ENCODE data around the gene ENTHD1. TPM values are rescaled to one million over a fixed set of nuclear protein-coding genes. Genes with fewer than 3 reads are reported as not detected.

Gene ENTHD1
- total and polyA plus RNA-seq, 2 donors (not counting 3 experiments of a cell fraction or from before 2014, with no cell fraction given): not detected

DNA sequence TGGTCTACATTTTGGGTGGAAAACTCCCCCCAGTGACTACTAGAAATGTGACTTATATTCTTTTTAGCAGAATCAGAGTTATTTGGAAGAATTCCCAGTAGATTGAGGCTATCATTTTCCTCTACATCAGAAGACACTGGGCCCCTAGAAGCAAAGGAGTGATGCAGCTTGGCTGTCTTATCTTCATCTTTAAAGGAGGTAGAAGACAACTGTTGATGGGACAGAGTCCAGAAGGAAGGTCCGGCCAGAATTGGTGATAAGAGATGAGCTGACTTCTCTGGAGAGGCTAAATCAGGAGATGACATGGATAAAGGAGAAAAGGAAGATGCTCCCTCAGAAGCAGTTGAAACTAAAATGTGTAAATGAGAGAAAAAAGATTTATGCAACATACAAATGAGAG, 149.6 kb downstream of the ENTHD1 start:
- Histone ChIP-seq H3K9me1 (replicated peaks; ENCODE audit: control insufficient read depth, extremely low read depth, insufficient read depth, low read length) (no peaks in the 10 kb centered on the region), H3K4me3 (replicated peaks in 1 of 3; ENCODE audit: insufficient read depth in 1 of 3, low read depth in 1 of 3, low read length in 3 of 3) (no peak overlapping the region), H3K27me3 (ENCODE audit: control insufficient read depth in 2 of 2, insufficient read depth in 2 of 2, low read length in 2 of 2) (peaks cover 2 to 14% of the 10 kb centered on the region in 2 experiments), H2AFZ (ENCODE audit: low read depth, low read length) (no peak overlapping the region), H3K4me1 (ENCODE audit: control insufficient read depth, extremely low read depth, insufficient read depth, low read length) (no peaks in the 10 kb centered on the region), H3K27ac (ENCODE audit: insufficient read depth, low read depth, low read length) (no peak overlapping the region), H3K36me3 (ENCODE audit: control insufficient read depth in 2 of 2, extremely low read depth in 1 of 2, insufficient read depth in 2 of 2, low read length in 2 of 2) (no peaks in the 10 kb centered on the region), H4K20me1 (replicated peaks; ENCODE audit: control insufficient read depth, extremely low read depth, insufficient read depth, low read length) (no peaks in the 10 kb centered on the region), H3K4me2 (ENCODE audit: insufficient read depth, low read length) (no peak overlapping the region), H3K9me3 (replicated peaks; ENCODE audit: control insufficient read depth, insufficient read depth, low read length) (no peaks in the 10 kb centered on the region), H3K79me2 (ENCODE audit: control insufficient read depth, insufficient read depth, low read length) (no peaks in the 10 kb centered on the region), H3K9ac (replicated peaks; ENCODE audit: extremely low read depth, insufficient read depth, low read length) (no peak overlapping the region)
- no TSS peak for BruUV-seq (replicated peaks)
- POLR2A ChIA-PET: no interaction called here
- dilution Hi-C loops (cut with MboI; ENCODE audit: extremely low pct_ligation_motif_present, low sequenced_read_pairs) (no loop called here), intact Hi-C loops (cut with micrococcal nuclease) (no loop called here)
- TF ChIP-seq, protein P1, sequence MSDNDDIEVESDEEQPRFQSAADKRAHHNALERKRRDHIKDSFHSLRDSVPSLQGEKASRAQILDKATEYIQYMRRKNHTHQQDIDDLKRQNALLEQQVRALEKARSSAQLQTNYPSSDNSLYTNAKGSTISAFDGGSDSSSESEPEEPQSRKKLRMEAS (IDR thresholded peaks at IDR 0.05; ENCODE audit: insufficient read depth, insufficient read length): no peak
- TF ChIP-seq MYC (IDR thresholded peaks at IDR 0.05; ENCODE audit: low read depth, low read length) (no peak), FOS (IDR thresholded peaks at IDR 0.05; ENCODE audit: borderline replicate concordance, insufficient read depth, low read length) (no peak), POLR2AphosphoS5 (IDR thresholded peaks at IDR 0.05; ENCODE audit: insufficient read depth, low read depth, low read length) (no peak), GATA2 (IDR thresholded peaks at IDR 0.05; ENCODE audit: insufficient read depth, insufficient read length, low read depth, low read length) (no peak), JUN (IDR thresholded peaks at IDR 0.05; ENCODE audit: borderline replicate concordance, insufficient read depth, insufficient read length, low read depth) (no peak), EZH2 (IDR thresholded peaks at IDR 0.05; ENCODE audit: borderline replicate concordance, low read depth, low read length, severe bottlenecking) (no peak), POLR2A (IDR thresholded peaks at IDR 0.05; ENCODE audit: low read depth, low read length) (no peak)
- TF ChIP-seq, protein P2, sequence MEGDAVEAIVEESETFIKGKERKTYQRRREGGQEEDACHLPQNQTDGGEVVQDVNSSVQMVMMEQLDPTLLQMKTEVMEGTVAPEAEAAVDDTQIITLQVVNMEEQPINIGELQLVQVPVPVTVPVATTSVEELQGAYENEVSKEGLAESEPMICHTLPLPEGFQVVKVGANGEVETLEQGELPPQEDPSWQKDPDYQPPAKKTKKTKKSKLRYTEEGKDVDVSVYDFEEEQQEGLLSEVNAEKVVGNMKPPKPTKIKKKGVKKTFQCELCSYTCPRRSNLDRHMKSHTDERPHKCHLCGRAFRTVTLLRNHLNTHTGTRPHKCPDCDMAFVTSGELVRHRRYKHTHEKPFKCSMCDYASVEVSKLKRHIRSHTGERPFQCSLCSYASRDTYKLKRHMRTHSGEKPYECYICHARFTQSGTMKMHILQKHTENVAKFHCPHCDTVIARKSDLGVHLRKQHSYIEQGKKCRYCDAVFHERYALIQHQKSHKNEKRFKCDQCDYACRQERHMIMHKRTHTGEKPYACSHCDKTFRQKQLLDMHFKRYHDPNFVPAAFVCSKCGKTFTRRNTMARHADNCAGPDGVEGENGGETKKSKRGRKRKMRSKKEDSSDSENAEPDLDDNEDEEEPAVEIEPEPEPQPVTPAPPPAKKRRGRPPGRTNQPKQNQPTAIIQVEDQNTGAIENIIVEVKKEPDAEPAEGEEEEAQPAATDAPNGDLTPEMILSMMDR (IDR thresholded peaks at IDR 0.05; ENCODE audit: extremely low read depth in 1 of 2, insufficient read depth in 1 of 2, low read depth in 1 of 2, low read length in 2 of 2): no peak
- FAIRE-seq (no peak), DNase-seq (ENCODE audit: low read depth, low spot score) (no peak)
- CTCF ChIA-PET: no interaction called here
